GM21786 (cell line): ENCODE data around the gene BSN.

Source experiments
- ATAC-seq: cut with Tn5 transposase; IDR thresholded peaks from one replicate; pipeline ENCODE4 v1.9.1; 2021; ENCODE audit not compliant: unreplicated experiment

Gene BSN

GRCh38 chr3:49553692-49554632, at the start of gene BSN:
TSS of gene BSN (plus strand) at chr3:49554477. CDS start at chr3:49554603, 126 bp downstream.
- peak; percentile 70 for ATAC-seq

GRCh38 chr3:49506906-49507305, 47.4 kb upstream of the BSN start:
- no peak for ATAC-seq

- ATAC-seq = no peak
These were observed 45.2 kb upstream of the BSN start for GRCh38 chr3:49509028-49509561.

GRCh38 chr3:49511639-49512038, 42.6 kb upstream of the BSN start:
- ATAC-seq = no peak

GRCh38 chr3:49512781-49513355, 41.4 kb upstream of the BSN start:
- no peak for ATAC-seq

GRCh38 chr3:49513494-49514124, 40.7 kb upstream of the BSN start:
- no peak for ATAC-seq

GRCh38 chr3:49518016-49518415, 36.3 kb upstream of the BSN start:
- no peak for ATAC-seq

GRCh38 chr3:49518441-49518840, 35.8 kb upstream of the BSN start:
- ATAC-seq = no peak

GRCh38 chr3:49519296-49519695, 35.0 kb upstream of the BSN start:
- no peak for ATAC-seq

GRCh38 chr3:49519916-49520385, 34.3 kb upstream of the BSN start:
- no peak for ATAC-seq

- no peak for ATAC-seq
These were observed 30.2 kb upstream of the BSN start for GRCh38 chr3:49523756-49524747.

- no peak for ATAC-seq
These were observed 24.7 kb upstream of the BSN start for GRCh38 chr3:49529567-49529966.

GRCh38 chr3:49530231-49530630, 24.0 kb upstream of the BSN start:
- ATAC-seq = no peak

- ATAC-seq = no peak
These were observed 23.6 kb upstream of the BSN start for GRCh38 chr3:49530701-49531100.

GRCh38 chr3:49531218-49531617, 23.1 kb upstream of the BSN start:
- no peak for ATAC-seq

- no peak for ATAC-seq
These were observed 22.6 kb upstream of the BSN start for GRCh38 chr3:49531715-49532114.

- no peak for ATAC-seq
These were observed 21.2 kb upstream of the BSN start for GRCh38 chr3:49533031-49533430.

GRCh38 chr3:49533786-49534519, 20.3 kb upstream of the BSN start:
- no peak for ATAC-seq

- ATAC-seq = no peak
These were observed 19.5 kb upstream of the BSN start for GRCh38 chr3:49534581-49535441.
